ENCODE measurements around the gene SYT1. TPM values are rescaled to one million over a fixed set of nuclear protein-coding genes. Genes with fewer than 3 reads are reported as not detected.

The SYT1 gene
- total and polyA plus RNA-seq, 11 donors: 0.08 to 0.86 (median 0.16) TPM; not detected in 6

DNA sequence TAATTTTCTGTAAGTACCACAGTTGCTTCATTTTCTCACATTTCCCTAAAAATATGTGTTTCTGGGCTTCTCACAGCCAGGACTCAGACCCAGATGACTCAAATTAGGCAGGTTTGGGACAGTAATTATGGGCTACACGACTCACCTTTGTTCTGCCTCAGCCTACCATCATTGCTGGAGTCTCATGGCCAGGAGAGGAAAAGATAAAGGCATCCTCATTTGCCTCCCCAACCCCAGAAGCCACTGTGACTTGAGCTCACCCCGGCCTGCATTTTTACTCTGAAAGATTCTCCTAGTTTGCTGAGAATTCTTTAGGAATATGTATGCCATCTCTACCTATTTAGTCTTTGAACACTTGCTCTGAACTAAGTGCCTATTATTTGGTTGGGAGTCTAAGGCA, 618.3 kb downstream of the SYT1 start:
- DNase-seq (no peak), ATAC-seq (no peak)
- no peak for TF ChIP-seq POLR2A (IDR thresholded peaks at IDR 0.05)
- TF ChIP-seq, protein P1, sequence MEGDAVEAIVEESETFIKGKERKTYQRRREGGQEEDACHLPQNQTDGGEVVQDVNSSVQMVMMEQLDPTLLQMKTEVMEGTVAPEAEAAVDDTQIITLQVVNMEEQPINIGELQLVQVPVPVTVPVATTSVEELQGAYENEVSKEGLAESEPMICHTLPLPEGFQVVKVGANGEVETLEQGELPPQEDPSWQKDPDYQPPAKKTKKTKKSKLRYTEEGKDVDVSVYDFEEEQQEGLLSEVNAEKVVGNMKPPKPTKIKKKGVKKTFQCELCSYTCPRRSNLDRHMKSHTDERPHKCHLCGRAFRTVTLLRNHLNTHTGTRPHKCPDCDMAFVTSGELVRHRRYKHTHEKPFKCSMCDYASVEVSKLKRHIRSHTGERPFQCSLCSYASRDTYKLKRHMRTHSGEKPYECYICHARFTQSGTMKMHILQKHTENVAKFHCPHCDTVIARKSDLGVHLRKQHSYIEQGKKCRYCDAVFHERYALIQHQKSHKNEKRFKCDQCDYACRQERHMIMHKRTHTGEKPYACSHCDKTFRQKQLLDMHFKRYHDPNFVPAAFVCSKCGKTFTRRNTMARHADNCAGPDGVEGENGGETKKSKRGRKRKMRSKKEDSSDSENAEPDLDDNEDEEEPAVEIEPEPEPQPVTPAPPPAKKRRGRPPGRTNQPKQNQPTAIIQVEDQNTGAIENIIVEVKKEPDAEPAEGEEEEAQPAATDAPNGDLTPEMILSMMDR (IDR thresholded peaks at IDR 0.05): no peak
- WGBS, 4 donors: 60 to 63% (median 61%) methylated on average over 2 of the region's 2 CpGs
- intact Hi-C loops (cut with DNase I): no loop called here
- Histone ChIP-seq H3K9me3 (peaks cover 0 to 2% (median 0%) of the 10 kb centered on the region in 12 donors), H3K27me3 (no peaks in the 10 kb centered on the region), H3K4me3 (no peak overlapping the region), H3K4me1 (no peaks in the 10 kb centered on the region), H3K27ac (no peak overlapping the region), H3K36me3 (no peaks in the 10 kb centered on the region)

DNA sequence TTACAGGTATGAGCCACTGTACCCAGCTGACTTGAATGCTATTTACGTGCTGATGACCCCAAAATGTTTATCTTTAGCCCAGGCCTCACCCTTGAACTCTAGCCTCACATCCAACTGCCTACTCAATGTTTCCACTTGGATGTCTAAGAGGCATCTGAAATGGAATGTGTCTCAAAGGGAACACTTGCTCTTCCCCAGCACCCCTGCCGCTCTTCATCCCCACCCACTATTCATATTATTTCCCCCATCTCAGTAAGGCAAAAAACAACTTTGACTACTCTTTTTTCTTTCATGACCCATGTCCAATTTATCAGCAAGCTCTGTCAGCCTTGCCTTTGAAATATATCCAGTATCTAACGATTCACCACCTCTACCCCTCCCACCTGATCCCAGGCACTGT, 621.6 kb downstream of the SYT1 start:
- Histone ChIP-seq H3K27ac (no peak overlapping the region), H3K4me3 (no peak overlapping the region), H3K27me3 (no peaks in the 10 kb centered on the region), H3K9me3 (peaks cover 0 to 2% (median 0%) of the 10 kb centered on the region in 12 donors), H3K4me1 (no peaks in the 10 kb centered on the region), H3K36me3 (no peaks in the 10 kb centered on the region)
- no peak for ATAC-seq
- DNase-seq: no peak
- intact Hi-C loops (cut with DNase I): no loop called here
- TF ChIP-seq, protein P1 (IDR thresholded peaks at IDR 0.05): no peak
- no peak for TF ChIP-seq POLR2A (IDR thresholded peaks at IDR 0.05)
- WGBS, 4 donors: 72 to 83% (median 77%) methylated on average over 3 of the region's 3 CpGs

DNA sequence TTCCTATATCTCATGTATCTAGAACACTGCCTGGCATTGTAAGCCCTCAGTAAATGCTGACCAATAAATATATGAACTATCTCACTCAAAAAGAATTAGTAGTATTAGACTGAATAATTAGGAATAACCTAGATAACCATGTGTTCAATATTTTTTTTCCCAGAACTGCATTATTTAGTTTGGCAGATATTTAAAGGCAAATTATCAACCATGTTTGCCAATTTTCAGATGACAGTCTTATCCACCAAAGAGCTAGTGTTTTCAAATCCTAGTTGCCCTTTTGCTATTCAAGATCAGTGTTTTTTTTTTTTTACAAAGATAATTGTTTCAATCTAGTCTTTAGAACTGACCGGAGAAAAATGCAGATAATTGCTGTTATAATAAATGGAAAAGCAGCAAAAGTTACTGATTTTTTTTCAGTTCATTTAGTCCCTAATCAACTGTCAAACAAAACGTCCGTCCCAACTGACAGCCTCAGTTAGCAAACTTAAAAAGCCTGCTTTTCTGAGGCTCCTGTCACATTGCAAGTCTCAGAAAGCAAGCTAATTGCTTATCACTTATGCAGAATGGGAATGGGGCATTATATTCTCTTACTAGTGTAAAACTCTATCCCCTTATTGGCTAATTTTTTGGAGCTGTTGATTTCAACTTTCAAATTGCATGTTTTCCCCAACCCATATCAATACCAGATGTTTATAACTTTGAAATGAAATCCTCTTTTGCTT, 623.0 kb downstream of the SYT1 start:
- intact Hi-C loops (cut with DNase I): no loop called here
- H3K36me3 ChIP-seq: no peaks in the 10 kb centered on the region
- no peak for DNase-seq
- WGBS, 4 donors: 57 to 71% (median 65%) methylated on average over 3 of the region's 3 CpGs
- no peak overlapping the region for H3K27ac ChIP-seq
- TF ChIP-seq POLR2A (IDR thresholded peaks at IDR 0.05): no peak
- TF ChIP-seq, protein P1 (IDR thresholded peaks at IDR 0.05): no peak
- no peaks in the 10 kb centered on the region for H3K4me1 ChIP-seq
- peaks cover 0 to 2% (median 0%) of the 10 kb centered on the region in 12 donors for H3K9me3 ChIP-seq
- no peak for ATAC-seq
- H3K27me3 ChIP-seq: no peaks in the 10 kb centered on the region
- no peak overlapping the region for H3K4me3 ChIP-seq

MicroRNAs within 50 kb of the gene (microRNA counts, 767-probe panel; counts per million panel counts)
- 0 to 71.6 counts per million in 2 donors for microRNA hsa-miR-1252

Small RNA genes lying within 50 kb of the gene (microRNA-seq; reads per million reads assigned to microRNA genes)
- gene MIR1252: 0 reads per million in 4 donors
